GM10847 (cell line): ENCODE results near the gene SEMA4C.

Experiments
- POLR2A ChIP-seq: IDR thresholded peaks from 2 replicates; pipeline ENCODE4 v1.6.1; 2011; ENCODE audit not compliant: insufficient read length; ENCODE audit errors: extremely low read depth

Gene SEMA4C

DNA sequence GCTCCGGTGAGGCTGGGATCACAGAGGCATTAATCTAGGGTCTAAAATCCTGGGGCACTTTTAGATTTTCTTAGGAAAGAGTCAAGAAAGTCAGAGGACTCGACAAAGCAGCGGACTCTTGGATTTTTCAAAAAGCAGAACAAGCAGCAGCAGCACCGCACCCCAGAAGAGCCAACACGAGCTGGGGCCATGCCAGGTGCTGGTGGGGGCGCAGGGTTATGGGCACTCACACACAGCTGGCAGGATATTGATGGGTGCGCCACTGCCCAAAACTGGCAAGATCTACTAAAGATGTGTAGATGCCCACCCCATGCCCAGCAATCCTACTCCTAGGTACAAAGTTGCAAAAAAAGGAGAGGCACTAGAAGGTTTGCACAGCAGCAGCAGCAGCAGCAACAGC lies 33.9 kb upstream of the SEMA4C start:
- no peak for TF ChIP-seq POLR2A

DNA sequence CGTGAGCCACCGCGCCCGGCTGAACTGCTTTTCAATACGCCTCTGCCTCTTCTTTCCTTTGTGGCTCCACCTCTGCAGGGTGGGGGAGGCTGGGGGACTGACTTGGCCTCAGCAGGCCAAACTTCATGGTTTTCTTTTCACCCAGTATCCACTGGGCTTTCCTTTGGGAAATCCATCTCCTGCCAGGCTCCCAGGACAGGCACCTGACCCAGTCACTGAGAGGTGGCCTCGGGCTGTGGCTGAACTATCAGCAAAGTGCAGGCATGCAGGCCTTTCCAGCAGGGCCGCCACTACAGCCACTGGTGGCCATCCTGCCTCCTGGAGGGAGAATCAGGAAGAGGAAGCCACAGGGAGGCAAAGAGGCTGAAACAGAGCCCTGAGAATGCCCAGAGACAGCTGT lies 33.4 kb upstream of the SEMA4C start:
- no peak for TF ChIP-seq POLR2A

DNA sequence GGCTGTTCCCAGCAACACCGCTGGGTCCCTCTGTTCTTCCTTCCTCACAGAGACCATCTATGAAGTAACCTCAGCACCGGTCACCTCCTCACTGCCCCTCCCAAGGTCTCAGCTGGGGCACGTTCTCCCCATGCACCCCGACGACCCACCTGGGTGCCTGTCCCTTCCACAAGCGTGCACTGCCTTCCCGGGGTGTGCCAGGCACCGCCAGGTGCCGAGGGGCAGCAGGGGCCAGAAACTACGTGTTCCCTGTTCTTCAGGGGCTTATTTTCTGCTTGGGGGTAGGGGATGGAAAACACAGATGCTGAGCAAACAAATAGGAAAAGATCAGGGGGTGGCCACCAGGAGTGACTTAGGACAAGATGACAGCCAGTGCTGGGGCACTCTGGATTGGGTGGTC lies 30.4 kb upstream of the SEMA4C start:
- no peak for TF ChIP-seq POLR2A

DNA sequence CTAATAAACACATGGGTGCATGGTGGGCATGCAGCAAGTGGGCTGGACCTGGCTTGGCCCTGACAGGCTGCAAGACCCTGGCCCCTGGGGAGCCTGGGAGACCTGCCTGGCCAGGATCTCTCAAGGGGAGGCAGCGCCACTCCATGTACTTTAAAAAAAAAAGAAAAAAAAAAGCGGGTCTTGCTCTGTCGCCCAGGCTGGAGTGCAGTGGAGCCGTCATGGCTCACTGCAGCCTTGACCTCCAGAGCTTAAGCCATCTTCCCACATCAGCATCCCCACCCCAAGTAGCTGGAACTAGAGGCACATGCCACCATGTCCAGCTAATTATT lies 29.5 kb upstream of the SEMA4C start:
- TF ChIP-seq POLR2A = no peak

DNA sequence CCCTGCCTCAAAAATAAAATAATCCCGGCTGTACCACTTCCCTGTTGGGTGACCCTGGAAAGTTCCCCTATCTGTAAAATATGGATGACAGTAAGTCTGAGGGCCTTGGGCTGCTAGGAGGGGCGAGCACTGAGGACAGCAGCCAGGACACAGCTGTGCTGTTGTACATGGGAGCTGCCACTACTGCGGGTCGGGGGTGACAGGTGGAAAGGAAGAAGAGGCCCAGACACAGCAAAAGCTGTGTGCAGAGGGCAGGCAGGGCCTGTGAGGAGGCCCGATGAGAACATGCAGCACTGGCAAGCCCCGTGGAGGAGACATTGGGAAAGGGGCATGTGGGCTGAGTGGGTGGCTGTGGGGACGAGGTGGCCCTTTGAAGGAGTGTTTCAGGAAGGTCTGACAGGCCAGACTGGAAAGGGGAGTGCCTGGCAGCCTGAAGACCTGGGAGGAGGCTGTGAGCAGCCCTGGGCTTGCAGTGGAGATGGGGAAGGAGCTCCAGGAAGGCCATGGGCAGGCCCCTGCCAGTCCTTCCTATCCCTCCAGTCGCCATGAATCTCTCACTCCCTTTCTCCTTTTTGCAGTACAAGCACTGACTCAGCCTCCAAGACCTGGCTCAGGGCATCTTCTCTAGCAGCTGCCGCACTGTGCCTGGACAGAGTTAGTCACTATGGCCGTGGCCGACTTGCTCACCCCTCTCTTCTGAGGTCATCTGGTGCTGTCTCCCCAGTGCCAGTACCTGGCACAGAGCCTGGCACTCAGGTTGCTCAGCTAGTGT lies 28.9 kb upstream of the SEMA4C start:
- TF ChIP-seq POLR2A = no peak

DNA sequence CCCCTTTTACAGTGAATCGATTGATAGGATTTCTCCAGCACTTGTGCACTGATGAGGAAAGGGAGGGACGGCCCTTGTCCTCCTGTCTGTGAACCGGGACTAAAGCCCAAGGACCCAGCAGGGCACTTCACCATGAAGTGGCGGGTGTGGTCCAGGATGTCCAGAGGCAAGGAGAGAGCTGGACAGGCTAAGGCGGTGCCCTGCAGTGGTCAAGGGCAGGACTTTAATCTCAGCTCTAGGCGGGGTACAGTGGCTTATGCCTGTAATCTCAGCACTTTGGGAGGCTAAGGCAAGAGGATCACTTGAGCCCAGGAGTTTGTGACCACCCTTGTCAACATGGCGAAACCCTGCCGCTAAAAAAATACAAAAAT lies 28.2 kb upstream of the SEMA4C start:
- no peak for TF ChIP-seq POLR2A

DNA sequence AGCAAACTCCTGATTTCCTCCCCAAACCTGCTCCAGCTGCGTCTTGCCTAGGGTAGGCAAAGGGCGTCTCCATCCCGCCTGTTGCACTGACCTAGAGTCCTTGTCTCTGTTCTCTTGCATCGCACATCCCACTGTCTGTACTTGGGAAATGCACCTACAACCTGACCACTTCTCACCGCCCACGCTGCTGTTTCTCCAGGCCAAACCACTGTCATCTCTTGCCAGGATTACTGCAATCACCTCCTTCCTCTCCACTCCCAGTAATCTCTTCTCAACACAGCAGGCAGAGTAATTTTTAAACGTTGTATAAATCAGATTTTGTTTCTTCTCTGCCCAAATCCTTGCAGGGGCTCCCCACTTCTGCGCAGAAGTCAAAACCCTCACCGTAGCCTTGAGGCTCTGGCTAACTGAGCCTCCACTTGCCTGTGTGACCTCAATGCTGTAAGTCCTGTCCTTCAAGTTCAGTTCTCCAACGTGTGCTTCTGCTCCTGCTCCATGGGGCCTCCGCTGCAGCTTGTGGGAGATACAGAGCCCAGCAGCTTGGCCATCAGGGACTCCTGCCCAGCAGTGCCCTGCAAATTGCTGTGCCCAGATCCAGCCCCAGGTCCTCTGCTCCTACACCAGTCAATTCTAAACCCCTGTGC lies 27.7 kb upstream of the SEMA4C start:
- TF ChIP-seq POLR2A = no peak

DNA sequence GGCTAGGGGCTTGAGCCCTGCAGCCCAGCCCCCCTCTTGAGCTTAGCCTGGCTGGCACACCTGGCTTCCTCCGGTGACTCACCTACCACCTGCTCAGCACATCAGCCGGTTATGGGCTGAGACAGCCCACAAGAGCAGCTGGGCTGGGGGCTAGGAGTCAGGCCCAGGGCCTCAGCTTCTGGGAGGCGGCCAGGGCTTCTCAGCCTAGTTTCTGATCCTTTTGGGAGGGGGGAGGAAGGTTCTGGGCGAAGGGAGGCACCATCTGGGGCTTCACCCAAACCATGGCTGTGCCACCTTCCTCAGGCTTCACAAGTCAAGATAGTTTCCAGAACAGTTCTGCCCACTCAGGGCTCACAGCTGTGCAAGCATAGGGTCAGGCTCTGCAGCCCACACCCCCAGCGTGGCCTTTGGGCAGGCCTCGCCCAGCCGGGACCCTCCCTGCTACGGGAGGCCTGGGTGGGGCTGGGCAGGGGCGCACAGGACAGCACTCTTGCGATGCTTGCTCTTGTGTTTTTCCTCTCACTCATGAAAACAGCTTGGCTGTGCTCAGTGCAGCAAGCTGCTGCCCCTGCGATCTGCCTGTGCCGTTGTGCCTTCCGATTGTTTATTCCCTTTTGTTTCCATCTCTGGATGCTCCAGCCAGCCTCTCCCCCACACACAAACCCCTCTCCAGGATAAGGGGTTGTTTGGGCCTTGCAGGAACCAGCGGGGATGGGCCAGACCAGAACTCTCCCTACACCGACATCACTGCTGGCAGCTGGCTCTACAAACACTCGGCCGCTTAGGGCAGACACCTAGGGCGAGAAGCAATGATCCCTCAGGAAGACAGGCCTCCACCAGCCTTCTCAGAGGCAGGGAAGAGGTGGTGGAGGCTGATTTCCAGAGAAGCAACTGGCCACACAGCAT lies 26.1 kb upstream of the SEMA4C start:
- TF ChIP-seq POLR2A = no peak

DNA sequence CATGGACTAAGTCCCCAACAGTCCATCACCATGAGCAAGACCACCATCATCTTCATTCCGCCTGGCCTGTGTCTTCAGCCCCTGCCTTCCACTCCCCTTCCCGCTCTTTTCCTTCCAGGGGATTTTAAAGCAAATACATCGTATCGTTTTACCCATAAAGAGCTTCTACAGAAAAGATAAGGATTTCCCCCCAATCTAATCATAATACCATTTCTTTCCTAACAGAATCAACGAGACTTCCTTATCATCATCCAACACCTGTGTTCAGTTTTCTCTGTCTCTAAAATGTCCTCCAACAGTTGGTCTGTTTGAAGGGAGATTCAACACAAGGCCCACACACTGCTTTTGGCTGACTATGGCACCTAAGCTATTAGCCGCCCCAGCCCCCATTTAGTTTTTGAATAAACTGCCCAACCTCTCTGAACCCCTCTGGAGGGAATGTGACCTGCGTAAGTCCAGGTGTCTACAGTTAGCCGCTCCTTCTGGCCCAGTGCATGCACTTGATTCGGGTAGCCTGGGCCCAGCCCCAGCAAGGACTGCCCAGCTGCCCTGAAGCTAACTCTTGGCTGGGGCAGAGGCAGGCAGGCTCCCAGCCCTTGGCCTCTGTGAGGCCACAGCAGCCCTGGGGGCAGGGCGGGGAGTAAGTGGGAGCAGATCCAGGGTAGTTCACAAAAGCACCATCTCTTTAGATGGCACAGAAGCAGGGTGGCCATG lies 25.3 kb upstream of the SEMA4C start:
- no peak for TF ChIP-seq POLR2A

DNA sequence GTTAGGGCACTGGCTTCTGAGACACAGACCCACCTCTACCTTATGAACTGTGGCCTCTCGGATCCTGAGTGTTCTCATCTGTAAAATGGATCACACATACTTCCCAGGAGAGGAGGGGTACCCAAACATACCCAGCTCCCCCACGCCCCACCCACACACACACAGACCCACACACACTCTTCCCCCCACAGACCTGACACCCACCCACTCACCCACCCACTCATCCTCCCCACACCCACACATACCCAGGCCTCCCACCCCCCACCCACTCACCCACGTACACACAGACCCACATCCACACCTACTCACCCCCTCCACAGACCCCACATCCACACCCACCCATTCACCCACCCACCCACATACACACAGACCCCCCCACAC lies 24.3 kb upstream of the SEMA4C start:
- no peak for TF ChIP-seq POLR2A

DNA sequence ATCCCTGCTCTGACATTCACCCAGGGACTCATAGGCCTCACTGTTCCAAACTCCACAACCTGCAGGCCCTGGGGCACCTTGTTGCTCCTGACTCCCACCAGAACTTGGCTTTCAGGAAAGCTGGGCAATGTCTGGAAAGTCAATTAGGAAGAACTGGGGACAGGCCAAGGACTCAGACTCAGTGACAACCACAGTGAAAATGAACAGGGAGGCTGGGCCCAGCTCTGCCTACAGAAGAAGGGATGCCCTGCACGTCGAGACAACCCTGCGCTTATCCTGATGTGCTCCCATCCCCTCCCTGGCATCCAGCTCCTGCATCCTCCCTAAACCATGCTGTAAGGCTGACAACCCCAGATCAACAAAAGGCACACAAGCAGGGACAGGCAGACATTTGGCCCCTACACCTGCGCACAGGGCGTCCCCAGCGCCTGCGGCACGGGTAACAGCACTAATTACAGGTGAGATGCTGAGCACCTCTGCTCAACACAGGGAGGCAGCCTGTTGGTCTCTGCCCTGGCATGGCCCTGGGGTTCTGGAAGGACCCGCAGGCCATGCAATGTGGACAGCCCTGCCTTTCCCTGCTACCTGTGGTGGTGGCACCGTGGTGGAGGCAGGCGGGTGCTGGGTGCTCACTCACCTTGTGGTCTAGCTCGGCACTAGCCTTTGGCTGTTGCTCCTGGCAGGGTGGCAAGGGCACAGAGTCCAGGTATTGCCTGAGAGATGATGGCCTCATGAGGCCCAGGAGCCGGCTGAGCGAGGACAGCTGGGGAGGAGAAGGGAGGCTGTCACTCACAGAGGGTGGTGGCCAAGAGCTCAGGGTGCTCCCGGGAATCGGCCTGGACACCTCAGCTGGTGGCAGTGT lies 23.6 kb upstream of the SEMA4C start:
- TF ChIP-seq POLR2A = no peak

DNA sequence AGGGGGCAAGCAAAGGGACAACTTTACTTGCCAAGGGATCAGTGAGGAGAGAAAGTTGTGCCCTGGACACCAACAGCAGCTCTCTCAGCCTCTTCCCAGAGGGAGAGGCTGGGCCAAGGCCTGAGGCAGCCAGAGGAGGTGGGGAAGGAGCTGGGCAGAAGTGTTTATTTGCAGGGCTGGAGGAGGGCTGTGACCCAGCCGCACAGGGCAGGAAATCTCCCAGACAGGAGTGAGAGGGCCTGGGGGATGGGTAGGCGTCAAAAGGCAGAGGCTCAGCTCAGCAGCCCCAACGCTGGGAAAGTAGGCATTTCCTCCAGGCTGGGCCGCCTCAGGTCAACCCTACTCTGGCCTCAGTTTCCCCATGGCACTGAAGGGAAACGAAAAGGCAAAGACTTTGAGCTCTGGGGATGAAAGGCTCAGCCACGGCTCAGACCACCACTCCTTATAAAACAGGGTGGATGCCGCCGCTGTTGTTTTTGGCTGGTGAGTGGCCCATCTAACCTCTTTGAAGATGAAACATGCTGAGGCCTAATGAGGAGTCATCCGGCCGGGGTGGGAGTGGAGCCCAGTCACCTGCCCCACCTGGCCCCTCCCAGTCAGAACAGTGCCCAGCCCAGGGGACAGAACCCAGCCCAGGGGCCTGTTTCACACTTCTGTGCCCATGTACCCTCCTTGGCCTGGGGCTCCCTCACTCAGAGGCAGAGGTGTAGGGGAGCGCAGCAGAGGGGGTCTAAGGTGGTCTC lies 21.9 kb upstream of the SEMA4C start:
- no peak for TF ChIP-seq POLR2A

DNA sequence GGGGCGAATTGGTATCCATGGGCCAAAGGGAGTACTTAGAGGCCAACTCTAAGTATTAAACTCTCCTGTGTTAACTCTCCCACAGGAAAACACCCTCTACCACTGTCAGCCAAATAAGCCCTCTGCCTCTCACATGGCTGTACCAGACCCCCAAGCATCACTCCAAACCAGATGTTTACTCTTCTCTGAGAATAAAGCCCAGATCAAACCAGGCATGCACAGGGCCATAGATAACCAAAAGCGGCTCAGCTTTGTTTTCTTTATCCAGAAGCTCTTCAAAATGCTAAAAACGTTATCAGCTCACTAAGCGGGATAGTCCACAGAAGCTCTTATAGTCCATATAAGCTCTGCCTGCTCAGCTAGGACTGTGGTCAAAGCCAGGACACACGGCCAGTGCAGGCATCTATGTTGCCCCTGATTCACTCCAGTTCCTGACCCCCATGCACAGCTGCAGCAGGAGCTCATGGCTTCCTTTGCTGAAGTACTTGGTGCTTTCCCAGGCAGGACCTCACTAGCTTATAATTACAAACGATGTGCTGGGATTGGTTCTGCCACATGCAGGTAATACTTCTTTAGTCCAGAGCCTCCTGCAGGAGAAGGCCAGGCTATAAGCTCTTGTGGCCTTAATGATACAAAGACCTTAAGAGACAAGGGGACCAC lies 21.0 kb upstream of the SEMA4C start:
- no peak for TF ChIP-seq POLR2A
